ENCODE data around the gene IFT27.
"Not testable (repeated sequence)": the region's sequence is repeated elsewhere in the genome, so short reads cannot be mapped to it uniquely, and the experiment has no call there.

Gene IFT27

DNA sequence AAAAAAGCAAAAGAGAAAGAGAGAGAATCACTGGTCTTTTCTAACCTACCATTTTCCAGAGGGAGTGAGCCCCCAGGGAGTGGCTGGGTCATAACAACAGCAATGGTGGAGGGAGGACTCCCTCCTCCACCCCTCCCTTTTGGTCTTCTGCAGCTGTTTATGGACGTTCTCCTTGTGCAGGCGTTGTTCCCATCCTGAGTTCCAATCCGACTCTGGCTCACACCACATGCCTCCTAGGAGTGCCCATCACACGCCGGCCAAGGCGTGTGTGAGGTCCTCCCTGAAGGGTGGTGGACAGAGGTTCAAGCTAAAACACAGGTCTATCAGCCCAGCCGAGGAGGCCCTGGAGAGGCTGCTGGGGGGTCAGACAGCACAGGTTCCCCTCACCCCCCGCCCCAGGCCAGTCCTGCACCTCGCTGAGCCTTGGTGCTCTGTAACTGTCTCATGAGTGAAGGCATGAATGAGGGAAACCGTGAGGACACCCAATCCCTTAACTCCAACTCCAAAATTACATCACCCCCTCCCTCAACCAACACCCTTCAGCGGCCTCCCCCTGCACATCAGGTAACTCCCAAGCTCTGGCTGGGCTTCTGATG, 29.4 kb downstream of the IFT27 start:
- in situ Hi-C loops (cut with HindIII; ENCODE audit: low sequenced_read_pairs): no loop called here

- in situ Hi-C loops (cut with HindIII; ENCODE audit: low sequenced_read_pairs): no loop called here
These were observed 30.5 kb downstream of the IFT27 start for GRCh38 chr22:36745301-36745995.

GRCh38 chr22:36744791-36745190, 31.1 kb downstream of the IFT27 start:
- in situ Hi-C loops (cut with HindIII; ENCODE audit: low sequenced_read_pairs): no loop called here

GRCh38 chr22:36744413-36744765, 31.5 kb downstream of the IFT27 start:
- in situ Hi-C loops (cut with HindIII; ENCODE audit: low sequenced_read_pairs): no loop called here

DNA sequence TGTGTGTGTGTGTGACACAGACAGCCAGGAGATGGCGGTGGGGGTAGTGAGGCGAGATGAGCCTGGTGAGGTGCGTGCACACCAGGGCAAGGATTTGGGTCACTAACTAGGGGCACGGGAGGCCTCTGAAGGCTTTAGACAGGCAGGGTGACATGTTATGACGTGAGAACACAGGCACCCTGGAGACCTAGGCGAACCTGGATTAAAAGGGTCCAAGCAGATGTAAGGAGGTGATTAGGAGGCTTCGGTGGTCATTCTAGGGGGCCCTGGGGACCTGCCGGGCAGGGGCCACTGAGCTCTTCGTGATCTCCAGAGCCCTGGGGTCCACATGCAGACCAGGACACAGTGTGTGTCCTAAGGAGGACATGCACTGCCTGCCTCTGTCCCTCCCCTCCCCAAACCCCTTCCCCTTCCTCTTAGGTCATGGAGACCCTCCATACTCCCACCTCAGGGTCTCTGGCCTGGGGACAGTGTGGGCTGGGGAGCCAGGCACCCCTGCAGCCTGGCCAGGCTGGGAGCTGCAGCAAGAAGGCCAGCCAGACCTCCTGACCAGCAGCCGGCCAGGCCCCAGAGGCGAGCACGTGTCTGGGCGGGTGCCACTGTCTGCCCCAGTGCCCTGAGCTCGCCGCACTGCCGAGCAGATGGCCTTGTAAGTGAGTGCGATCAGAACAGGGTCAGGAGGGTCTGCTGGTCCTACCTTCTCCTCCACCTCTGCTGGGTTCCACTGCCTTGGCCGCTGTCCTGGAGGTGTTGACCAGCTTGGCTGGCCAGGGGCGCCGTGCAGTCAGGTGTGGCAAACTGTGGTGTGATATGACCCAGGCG, 32.1 kb downstream of the IFT27 start:
- in situ Hi-C loops (cut with HindIII; ENCODE audit: low sequenced_read_pairs): no loop called here

DNA sequence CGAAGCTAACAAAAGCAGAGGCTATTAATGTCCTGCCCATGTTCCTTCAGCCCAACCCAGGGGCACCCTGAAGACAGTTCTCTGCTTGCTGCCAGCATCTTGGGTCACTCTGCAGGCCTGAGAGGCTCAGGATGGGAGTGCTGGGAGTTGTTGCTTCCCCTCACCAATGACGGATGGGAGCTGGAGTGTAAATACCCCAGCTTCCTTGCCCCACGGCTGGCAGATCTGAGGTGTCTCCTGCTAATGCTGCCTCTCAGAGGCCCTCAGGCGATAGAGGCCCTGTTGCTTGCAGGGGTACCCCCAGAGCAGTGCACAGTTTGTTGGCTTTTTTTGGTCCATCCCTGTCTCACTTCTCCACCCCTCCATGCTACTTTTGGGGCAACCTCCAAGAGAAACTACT, 32.9 kb downstream of the IFT27 start:
- in situ Hi-C loops (cut with HindIII; ENCODE audit: low sequenced_read_pairs): no loop called here

GRCh38 chr22:36741968-36742367, 34.0 kb downstream of the IFT27 start:
- in situ Hi-C loops (cut with HindIII; ENCODE audit: low sequenced_read_pairs): no loop called here

GRCh38 chr22:36741204-36741793, 34.6 kb downstream of the IFT27 start:
- in situ Hi-C loops (cut with HindIII; ENCODE audit: low sequenced_read_pairs): no loop called here

GRCh38 chr22:36740716-36741115, 35.2 kb downstream of the IFT27 start:
- in situ Hi-C loops (cut with HindIII; ENCODE audit: low sequenced_read_pairs): no loop called here

- in situ Hi-C loops (cut with HindIII; ENCODE audit: low sequenced_read_pairs): no loop called here
These were observed 36.7 kb downstream of the IFT27 start for GRCh38 chr22:36739185-36739584.

GRCh38 chr22:36738416-36739020, 37.4 kb downstream of the IFT27 start:
- in situ Hi-C loops (cut with HindIII; ENCODE audit: low sequenced_read_pairs): no loop called here

- in situ Hi-C loops (cut with HindIII; ENCODE audit: low sequenced_read_pairs): no loop called here
These were observed 38.1 kb downstream of the IFT27 start for GRCh38 chr22:36737776-36738175.

- in situ Hi-C loops (cut with HindIII; ENCODE audit: low sequenced_read_pairs): no loop called here
These were observed 39.1 kb downstream of the IFT27 start for GRCh38 chr22:36736701-36737320.

- in situ Hi-C loops (cut with HindIII; ENCODE audit: low sequenced_read_pairs): no loop called here
These were observed 41.5 kb downstream of the IFT27 start for GRCh38 chr22:36734171-36735058.

GRCh38 chr22:36733271-36733670, 42.6 kb downstream of the IFT27 start:
- in situ Hi-C loops (cut with HindIII; ENCODE audit: low sequenced_read_pairs): no loop called here

- in situ Hi-C loops (cut with HindIII; ENCODE audit: low sequenced_read_pairs): no loop called here
These were observed 43.3 kb downstream of the IFT27 start for GRCh38 chr22:36732609-36733008.

GRCh38 chr22:36731916-36732315, 44.0 kb downstream of the IFT27 start:
- in situ Hi-C loops (cut with HindIII; ENCODE audit: low sequenced_read_pairs): no loop called here

GRCh38 chr22:36731321-36731720, 44.6 kb downstream of the IFT27 start:
- in situ Hi-C loops (cut with HindIII; ENCODE audit: low sequenced_read_pairs): not testable (repeated sequence)

- in situ Hi-C loops (cut with HindIII; ENCODE audit: low sequenced_read_pairs): no loop called here
These were observed 45.6 kb downstream of the IFT27 start for GRCh38 chr22:36730176-36730858.

All from DLD1 (cell line).